Osteoblast (primary cell): ENCODE measurements around the gene FOXC1. TPM values are rescaled to one million over a fixed set of nuclear protein-coding genes. Genes with fewer than 3 reads are reported as not detected.

ENCODE experiments used
- DNase-seq: peaks from one replicate; pipeline ENCODE4 v3.0.0; 2011; ENCODE audit warnings: low spot score, mixed read lengths; ENCODE audit not compliant: insufficient read length; ENCODE audit errors: missing footprints
- H2AFZ ChIP-seq: 2 replicates; pipeline ENCODE4 v1.6.0; 2011; ENCODE audit warnings: mild to moderate bottlenecking, low read length
- H3K27ac ChIP-seq: 2 replicates; pipeline ENCODE4 v1.5.1; 2011; ENCODE audit warnings: mild to moderate bottlenecking, low read depth, low read length, moderate library complexity
- H3K27me3 ChIP-seq: 2 replicates; pipeline ENCODE4 v1.6.0; 2012; ENCODE audit warnings: mild to moderate bottlenecking, control low read depth, inconsistent platforms, low read length, moderate library complexity; ENCODE audit not compliant: insufficient read depth
- H3K36me3 ChIP-seq: 2 replicates; pipeline ENCODE4 v1.5.1; 2011; ENCODE audit warnings: mild to moderate bottlenecking, low read length, control low read depth, moderate library complexity; ENCODE audit not compliant: insufficient read depth
- H3K4me1 ChIP-seq: 2 replicates; pipeline ENCODE4 v1.5.1; 2011; ENCODE audit warnings: mild to moderate bottlenecking, low read length, control low read depth, moderate library complexity; ENCODE audit not compliant: insufficient read depth
- H3K4me2 ChIP-seq: 2 replicates; pipeline ENCODE4 v1.6.0; 2011; ENCODE audit warnings: mild to moderate bottlenecking, low read length; ENCODE audit not compliant: insufficient read depth
- H3K4me3 ChIP-seq: fragments of 200-600 bp; sonication (generic); 3 replicates; pipeline ENCODE4 v1.5.1; 2012; ENCODE audit warnings: mild to moderate bottlenecking, low read length, inconsistent platforms; ENCODE audit not compliant: insufficient read depth
- H3K79me2 ChIP-seq: 2 replicates; pipeline ENCODE4 v1.6.0; 2012; ENCODE audit warnings: mild to moderate bottlenecking, low read length, control low read depth, inconsistent platforms; ENCODE audit not compliant: insufficient read depth
- H3K9me3 ChIP-seq: 2 replicates; pipeline ENCODE4 v1.5.1; 2011; ENCODE audit warnings: low read depth, low read length, control low read depth
- H4K20me1 ChIP-seq: 2 replicates; pipeline ENCODE4 v1.6.0; 2012; ENCODE audit warnings: mild to moderate bottlenecking, low read length, control low read depth; ENCODE audit not compliant: insufficient read depth
- total RNA-seq: library from RNA; depleted of rRNA; stranded (reverse); fragments of >200 nt; gene quantifications from 2 replicates; pipeline ENCODE4 v1.2.3, GENCODE V29; 2012
- TF ChIP-seq, protein P1 (sequence below): IDR thresholded peaks from 2 replicates; pipeline ENCODE4 v1.5.1; 2011; ENCODE audit warnings: mild to moderate bottlenecking, low read depth, low read length, moderate library complexity; ENCODE audit errors: extremely low read depth

FOXC1 gene
- total RNA-seq, 1 donor, result 39.4 TPM

GRCh38 chr6:1619098-1619672, 9.5 kb downstream of the FOXC1 start:
- peak overlapping the region; percentile 96 for H3K27ac ChIP-seq
- H3K79me2 ChIP-seq, result peaks cover 95% of the 10 kb centered on the region
- H3K36me3 ChIP-seq, result peaks cover 6% of the 10 kb centered on the region
- peak overlapping the region; percentile 59 for H3K4me3 ChIP-seq
- no peaks in the 10 kb centered on the region for H3K27me3 ChIP-seq
- H3K9me3 ChIP-seq, result no peaks in the 10 kb centered on the region
- DNase-seq, result peak; percentile 90
- H3K4me2 ChIP-seq, result peak overlapping the region; percentile 90
- H3K4me1 ChIP-seq, result peaks cover 57% of the 10 kb centered on the region
- no peak overlapping the region for H2AFZ ChIP-seq
- TF ChIP-seq, protein P1, sequence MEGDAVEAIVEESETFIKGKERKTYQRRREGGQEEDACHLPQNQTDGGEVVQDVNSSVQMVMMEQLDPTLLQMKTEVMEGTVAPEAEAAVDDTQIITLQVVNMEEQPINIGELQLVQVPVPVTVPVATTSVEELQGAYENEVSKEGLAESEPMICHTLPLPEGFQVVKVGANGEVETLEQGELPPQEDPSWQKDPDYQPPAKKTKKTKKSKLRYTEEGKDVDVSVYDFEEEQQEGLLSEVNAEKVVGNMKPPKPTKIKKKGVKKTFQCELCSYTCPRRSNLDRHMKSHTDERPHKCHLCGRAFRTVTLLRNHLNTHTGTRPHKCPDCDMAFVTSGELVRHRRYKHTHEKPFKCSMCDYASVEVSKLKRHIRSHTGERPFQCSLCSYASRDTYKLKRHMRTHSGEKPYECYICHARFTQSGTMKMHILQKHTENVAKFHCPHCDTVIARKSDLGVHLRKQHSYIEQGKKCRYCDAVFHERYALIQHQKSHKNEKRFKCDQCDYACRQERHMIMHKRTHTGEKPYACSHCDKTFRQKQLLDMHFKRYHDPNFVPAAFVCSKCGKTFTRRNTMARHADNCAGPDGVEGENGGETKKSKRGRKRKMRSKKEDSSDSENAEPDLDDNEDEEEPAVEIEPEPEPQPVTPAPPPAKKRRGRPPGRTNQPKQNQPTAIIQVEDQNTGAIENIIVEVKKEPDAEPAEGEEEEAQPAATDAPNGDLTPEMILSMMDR, result no peak
- H4K20me1 ChIP-seq, result no peaks in the 10 kb centered on the region

DNA sequence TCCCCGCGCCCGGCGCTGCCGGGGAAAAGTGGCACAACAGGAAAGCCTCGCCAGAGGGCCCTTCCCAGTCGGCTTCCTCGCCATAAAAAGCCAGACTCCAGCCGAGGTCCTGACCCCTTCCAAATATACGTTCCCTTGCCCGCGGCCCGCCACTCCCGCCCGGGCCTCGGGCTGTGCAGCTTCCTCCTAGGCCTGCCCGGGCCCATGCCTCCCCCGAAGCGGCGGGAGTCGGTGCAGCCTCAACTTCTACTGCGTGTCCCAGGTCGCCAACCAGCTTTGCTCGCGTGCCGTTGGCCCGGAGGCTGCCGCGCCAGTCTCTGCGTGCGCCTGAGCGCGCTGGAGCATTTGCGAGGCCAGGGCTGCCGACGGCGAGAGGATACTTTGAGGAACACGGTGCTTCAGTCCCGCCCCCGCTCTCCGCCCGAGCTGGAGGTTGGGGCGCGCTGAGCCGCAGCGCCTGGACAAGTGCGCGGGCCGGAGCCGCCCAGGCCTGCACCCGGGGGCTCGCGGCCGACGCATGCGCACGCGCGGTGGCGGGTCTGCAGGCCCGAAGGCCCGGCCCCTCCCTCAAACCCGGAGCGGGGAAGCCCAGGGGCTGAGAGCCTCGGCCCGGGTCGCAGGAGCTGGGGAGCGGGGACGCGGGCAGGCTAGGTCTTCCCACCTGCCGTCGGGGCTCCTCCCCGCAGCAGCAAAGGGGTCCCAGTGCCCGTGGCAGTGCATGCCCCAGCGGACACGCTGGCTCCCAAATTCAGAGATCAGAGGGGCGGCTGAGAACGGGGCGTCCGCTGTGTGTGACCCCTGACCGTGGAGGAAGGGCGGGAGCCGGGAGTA, 10.2 kb downstream of the FOXC1 start:
- Histone ChIP-seq H3K4me1 (peaks cover 57% of the 10 kb centered on the region), H2AFZ (no peak overlapping the region), H3K36me3 (peaks cover 6% of the 10 kb centered on the region), H3K27me3 (no peaks in the 10 kb centered on the region), H3K4me3 (peak overlapping the region; percentile 59), H4K20me1 (no peaks in the 10 kb centered on the region), H3K27ac (peak overlapping the region; percentile 96), H3K79me2 (peaks cover 91% of the 10 kb centered on the region), H3K9me3 (no peaks in the 10 kb centered on the region), H3K4me2 (peak overlapping the region; percentile 90)
- TF ChIP-seq, protein P1, result no peak
- peak; percentile 92 for DNase-seq

DNA sequence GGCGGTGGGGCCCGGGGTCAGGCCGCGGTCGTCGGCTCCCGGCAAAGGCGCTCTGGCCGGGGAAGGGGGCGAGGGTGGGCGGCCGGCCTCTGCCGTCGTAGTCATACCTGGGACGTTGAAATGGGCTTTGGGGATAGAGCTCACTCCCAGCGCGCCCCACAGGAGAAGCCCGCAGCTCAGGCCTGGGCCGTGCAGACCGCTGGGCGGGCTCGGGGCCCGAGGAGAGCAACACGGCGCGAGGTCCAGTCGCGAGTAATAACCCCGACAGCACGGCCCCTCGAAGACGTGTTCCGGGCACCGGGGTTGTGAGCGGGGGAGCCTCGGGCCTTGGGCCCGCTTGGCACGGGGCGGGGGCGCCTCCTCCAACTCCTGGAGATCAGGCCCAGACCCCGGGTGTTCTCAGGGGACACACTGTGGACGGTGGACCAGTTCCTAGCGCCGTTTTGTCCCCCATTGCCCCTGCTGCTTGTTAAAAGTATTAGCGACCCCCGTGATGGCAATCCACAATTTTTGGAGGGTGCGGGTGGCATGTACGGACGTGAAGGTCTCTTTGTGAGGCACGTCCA, 10.9 kb downstream of the FOXC1 start:
- Histone ChIP-seq H3K4me3 (no peak overlapping the region), H3K27me3 (no peaks in the 10 kb centered on the region), H3K79me2 (peaks cover 91% of the 10 kb centered on the region), H3K4me2 (no peak overlapping the region), H3K27ac (no peak overlapping the region), H2AFZ (no peak overlapping the region), H3K4me1 (peaks cover 58% of the 10 kb centered on the region), H3K36me3 (peaks cover 6% of the 10 kb centered on the region), H3K9me3 (no peaks in the 10 kb centered on the region), H4K20me1 (no peaks in the 10 kb centered on the region)
- peak; percentile 77 for DNase-seq
- TF ChIP-seq, protein P1, result no peak
